Measurements from ENCODE around the gene FSIP1.

FSIP1 gene

DNA sequence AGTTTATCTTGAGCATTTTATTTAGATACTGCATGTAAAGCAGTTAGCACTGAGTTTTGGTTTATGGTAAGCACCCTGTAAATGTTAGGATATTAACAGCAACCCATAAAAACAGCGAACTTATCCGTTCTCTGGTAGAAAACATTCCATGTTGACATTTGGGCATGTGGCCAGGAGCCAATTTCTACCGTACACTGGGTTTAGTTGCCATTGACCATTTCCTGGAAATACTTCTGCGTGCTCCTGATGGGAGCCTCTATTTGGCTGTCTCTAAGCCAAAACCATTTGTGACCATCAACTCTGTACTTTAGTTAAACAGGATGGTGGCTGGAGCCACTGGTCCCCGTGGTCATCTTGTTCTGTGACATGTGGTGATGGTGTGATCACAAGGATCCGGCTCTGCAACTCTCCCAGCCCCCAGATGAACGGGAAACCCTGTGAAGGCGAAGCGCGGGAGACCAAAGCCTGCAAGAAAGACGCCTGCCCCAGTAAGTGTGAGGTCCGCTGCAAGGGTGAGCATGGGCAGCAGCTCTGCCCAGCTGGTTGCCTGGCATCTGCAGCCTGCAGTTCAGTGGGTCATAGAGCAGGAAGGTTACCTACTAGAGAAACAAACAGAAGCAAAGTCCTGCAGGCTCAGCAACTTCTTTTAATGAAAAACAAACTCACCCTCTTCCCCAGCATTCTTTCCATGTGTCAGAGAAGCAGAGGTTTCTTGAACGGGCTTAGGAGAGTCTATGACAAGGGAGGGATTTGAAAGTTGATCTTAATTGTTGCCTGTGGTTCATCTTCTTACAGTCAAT is 194.7 kb downstream of the FSIP1 start:
- Histone ChIP-seq H3K4me3 (ENCODE audit: insufficient read depth, low read depth, low read length, poor library complexity, severe bottlenecking) (no peak overlapping the region), H3K36me3 (ENCODE audit: control insufficient read depth, insufficient read depth, low read length) (no peaks in the 10 kb centered on the region), H3K27ac (ENCODE audit: insufficient read depth, low read length, poor library complexity, severe bottlenecking) (no peak overlapping the region), H3K9me3 (ENCODE audit: control insufficient read depth, low read length) (no peaks in the 10 kb centered on the region), H3K27me3 (replicated peaks; ENCODE audit: control insufficient read depth, insufficient read depth, low read length, poor library complexity, severe bottlenecking) (no peaks in the 10 kb centered on the region), H3K4me1 (ENCODE audit: control insufficient read depth, insufficient read depth, low read length, poor library complexity, severe bottlenecking) (no peaks in the 10 kb centered on the region)
- DNase-seq = no peak

DNA sequence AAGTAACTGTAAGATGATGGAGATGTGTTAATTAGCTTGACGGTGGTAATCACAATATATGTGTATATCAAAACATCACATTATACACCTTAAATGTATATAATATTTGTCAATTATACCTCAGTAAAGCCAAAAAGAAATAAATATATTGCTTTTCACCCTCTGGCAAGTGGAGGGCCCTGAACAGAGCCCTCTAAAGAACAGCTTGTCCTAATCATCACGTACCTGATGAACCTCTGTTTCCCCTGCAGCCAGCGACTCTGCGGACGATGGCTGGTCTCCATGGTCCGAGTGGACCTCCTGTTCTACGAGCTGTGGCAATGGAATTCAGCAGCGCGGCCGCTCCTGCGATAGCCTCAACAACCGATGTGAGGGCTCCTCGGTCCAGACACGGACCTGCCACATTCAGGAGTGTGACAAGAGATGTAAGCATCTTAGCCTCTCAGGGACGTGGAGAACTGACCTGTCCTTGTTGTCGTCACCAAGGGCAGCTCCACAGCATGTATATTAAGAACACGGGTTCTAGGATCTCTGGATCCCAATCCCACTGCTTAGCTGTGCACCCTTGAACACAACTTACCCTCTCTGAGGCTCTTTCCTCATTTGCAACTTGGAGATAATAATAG is 195.4 kb downstream of the FSIP1 start:
- DNase-seq = no peak
- Histone ChIP-seq H3K36me3 (ENCODE audit: control insufficient read depth, insufficient read depth, low read length) (no peaks in the 10 kb centered on the region), H3K9me3 (ENCODE audit: control insufficient read depth, low read length) (no peaks in the 10 kb centered on the region), H3K27me3 (replicated peaks; ENCODE audit: control insufficient read depth, insufficient read depth, low read length, poor library complexity, severe bottlenecking) (no peaks in the 10 kb centered on the region), H3K27ac (ENCODE audit: insufficient read depth, low read length, poor library complexity, severe bottlenecking) (no peak overlapping the region), H3K4me3 (ENCODE audit: insufficient read depth, low read depth, low read length, poor library complexity, severe bottlenecking) (no peak overlapping the region), H3K4me1 (ENCODE audit: control insufficient read depth, insufficient read depth, low read length, poor library complexity, severe bottlenecking) (no peaks in the 10 kb centered on the region)

DNA sequence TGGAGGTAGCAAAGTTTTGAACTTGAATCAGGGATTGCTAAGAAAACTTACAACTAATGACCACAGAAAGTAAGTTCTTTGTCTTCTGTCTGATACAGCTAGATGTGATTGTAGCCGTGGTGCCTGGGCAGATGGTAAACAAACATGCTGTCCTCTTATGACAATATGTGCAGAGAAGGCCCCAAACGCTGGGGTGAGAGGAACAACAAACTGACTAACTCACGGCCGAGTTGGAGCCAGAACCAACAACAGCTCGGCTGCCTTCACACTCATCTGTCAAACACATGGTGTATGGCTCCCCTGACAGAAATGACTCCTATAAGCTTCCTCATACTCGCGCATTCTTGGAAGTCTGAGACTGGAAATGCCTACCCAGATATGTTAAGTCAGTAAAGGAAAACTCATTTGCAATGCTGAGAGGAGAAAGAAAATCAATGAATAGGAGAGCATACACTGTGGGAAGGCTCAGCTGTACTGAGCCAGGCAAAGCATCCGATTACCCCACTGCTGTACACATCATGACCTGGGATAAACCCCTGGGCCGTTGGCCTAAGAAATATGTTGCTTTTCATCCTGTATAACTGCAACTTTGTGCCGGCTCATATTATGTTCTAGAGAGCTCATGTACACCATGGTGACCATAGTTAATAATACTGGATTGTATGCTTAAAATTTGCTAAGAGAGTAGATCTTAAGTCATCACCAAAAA is 196.1 kb downstream of the FSIP1 start:
- Histone ChIP-seq H3K27ac (ENCODE audit: insufficient read depth, low read length, poor library complexity, severe bottlenecking) (no peak overlapping the region), H3K4me3 (ENCODE audit: insufficient read depth, low read depth, low read length, poor library complexity, severe bottlenecking) (no peak overlapping the region), H3K36me3 (ENCODE audit: control insufficient read depth, insufficient read depth, low read length) (no peaks in the 10 kb centered on the region)

DNA sequence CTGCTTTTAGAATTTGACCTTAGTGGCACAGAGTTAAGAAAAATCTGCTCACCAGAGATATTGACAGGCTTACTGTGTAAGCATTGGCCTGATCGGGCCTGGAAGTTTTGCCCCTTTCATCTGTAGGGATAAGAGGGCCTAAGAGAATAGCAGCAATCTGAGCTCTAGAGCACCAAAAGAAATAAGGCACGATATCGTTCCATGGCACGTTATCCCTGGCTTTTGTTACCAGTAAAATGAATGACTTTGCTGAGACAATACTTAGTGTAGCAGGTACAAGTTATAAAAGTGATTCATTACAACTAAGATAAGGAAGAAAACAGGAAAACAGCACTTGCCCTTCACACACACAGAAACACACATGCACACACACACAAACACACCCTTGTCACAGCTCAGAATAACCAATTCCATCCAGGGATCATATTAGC is 196.8 kb downstream of the FSIP1 start:
- H3K27me3 ChIP-seq (replicated peaks; ENCODE audit: control insufficient read depth, insufficient read depth, low read length, poor library complexity, severe bottlenecking) = peaks cover 2% of the 10 kb centered on the region
- no peak overlapping the region for H3K27ac ChIP-seq (ENCODE audit: insufficient read depth, low read length, poor library complexity, severe bottlenecking)
- no peak for DNase-seq
- no peak overlapping the region for H3K4me3 ChIP-seq (ENCODE audit: insufficient read depth, low read depth, low read length, poor library complexity, severe bottlenecking)
- H3K36me3 ChIP-seq (ENCODE audit: control insufficient read depth, insufficient read depth, low read length) = no peaks in the 10 kb centered on the region
- no peaks in the 10 kb centered on the region for H3K9me3 ChIP-seq (ENCODE audit: control insufficient read depth, low read length)
- H3K4me1 ChIP-seq (ENCODE audit: control insufficient read depth, insufficient read depth, low read length, poor library complexity, severe bottlenecking) = peaks cover 6% of the 10 kb centered on the region

More for the DNA sequence above, 196.1 kb downstream of the FSIP1 start:
- Histone ChIP-seq H3K9me3 (ENCODE audit: control insufficient read depth, low read length) (no peaks in the 10 kb centered on the region), H3K4me1 (ENCODE audit: control insufficient read depth, insufficient read depth, low read length, poor library complexity, severe bottlenecking) (no peaks in the 10 kb centered on the region), H3K27me3 (replicated peaks; ENCODE audit: control insufficient read depth, insufficient read depth, low read length, poor library complexity, severe bottlenecking) (no peaks in the 10 kb centered on the region)
- DNase-seq = no peak

DNA sequence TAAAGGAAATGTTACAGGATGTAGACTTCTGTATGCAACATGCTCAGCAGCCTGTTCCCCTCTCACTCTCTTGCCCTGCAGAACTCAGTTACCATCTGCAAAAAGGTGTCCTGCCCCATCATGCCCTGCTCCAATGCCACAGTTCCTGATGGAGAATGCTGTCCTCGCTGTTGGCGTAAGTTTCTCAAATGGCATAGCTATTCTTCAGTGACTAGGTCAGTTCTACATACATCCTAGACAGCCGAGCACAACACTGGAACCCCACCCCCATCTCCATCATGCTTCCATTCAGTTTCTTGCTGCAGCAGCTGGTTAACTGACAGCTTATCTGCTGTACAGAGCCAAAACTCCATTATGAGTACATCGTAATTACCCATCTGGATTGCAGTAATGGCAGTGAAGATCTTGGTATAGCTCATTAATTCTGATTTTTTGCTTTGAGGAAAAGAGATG is 197.2 kb downstream of the FSIP1 start:
- H3K4me3 ChIP-seq (ENCODE audit: insufficient read depth, low read depth, low read length, poor library complexity, severe bottlenecking) = no peak overlapping the region
- no peaks in the 10 kb centered on the region for H3K36me3 ChIP-seq (ENCODE audit: control insufficient read depth, insufficient read depth, low read length)
- H3K27me3 ChIP-seq (replicated peaks; ENCODE audit: control insufficient read depth, insufficient read depth, low read length, poor library complexity, severe bottlenecking) = peaks cover 6% of the 10 kb centered on the region
- no peaks in the 10 kb centered on the region for H3K9me3 ChIP-seq (ENCODE audit: control insufficient read depth, low read length)
- H3K4me1 ChIP-seq (ENCODE audit: control insufficient read depth, insufficient read depth, low read length, poor library complexity, severe bottlenecking) = peaks cover 11% of the 10 kb centered on the region
- no peak for DNase-seq
- H3K27ac ChIP-seq (ENCODE audit: insufficient read depth, low read length, poor library complexity, severe bottlenecking) = no peak overlapping the region

DNA sequence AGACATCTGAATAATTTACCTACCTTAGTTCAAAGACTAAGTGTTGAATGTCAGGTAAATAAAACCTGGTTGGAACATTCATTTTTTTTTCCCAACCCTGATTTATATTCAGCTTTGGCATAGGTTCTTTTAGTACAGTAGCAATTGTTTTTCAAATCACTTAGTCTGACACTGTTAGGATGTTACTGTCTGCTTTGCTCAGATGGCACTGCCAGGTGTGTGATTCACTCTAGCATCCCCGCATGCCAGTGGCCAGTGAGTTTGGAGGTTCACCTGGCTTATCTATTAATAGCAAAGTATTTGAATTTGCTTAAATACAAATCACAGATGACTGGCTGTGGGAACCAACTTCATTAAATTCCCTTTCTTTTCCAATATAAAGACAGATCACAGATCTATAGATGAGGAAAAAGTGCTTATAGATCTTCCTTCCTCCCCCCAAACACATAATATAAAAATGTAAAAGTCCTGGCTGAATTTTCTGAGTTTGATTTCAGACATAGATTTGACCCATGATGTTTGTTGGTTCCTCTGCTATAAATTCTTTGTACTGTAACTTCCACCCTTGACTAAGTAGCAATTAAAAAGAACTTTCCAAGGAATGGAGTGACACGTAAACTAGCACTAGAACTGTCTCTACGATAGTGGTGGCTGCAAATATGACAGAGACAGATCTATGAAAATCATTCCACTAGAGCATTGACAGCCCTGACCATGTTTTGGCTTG is 197.8 kb downstream of the FSIP1 start:
- Histone ChIP-seq H3K4me1 (ENCODE audit: control insufficient read depth, insufficient read depth, low read length, poor library complexity, severe bottlenecking) (peaks cover 11% of the 10 kb centered on the region), H3K4me3 (ENCODE audit: insufficient read depth, low read depth, low read length, poor library complexity, severe bottlenecking) (no peak overlapping the region), H3K9me3 (ENCODE audit: control insufficient read depth, low read length) (no peaks in the 10 kb centered on the region), H3K27ac (ENCODE audit: insufficient read depth, low read length, poor library complexity, severe bottlenecking) (no peak overlapping the region), H3K36me3 (ENCODE audit: control insufficient read depth, insufficient read depth, low read length) (no peaks in the 10 kb centered on the region), H3K27me3 (replicated peaks; ENCODE audit: control insufficient read depth, insufficient read depth, low read length, poor library complexity, severe bottlenecking) (peaks cover 6% of the 10 kb centered on the region)
- no peak for DNase-seq

DNA sequence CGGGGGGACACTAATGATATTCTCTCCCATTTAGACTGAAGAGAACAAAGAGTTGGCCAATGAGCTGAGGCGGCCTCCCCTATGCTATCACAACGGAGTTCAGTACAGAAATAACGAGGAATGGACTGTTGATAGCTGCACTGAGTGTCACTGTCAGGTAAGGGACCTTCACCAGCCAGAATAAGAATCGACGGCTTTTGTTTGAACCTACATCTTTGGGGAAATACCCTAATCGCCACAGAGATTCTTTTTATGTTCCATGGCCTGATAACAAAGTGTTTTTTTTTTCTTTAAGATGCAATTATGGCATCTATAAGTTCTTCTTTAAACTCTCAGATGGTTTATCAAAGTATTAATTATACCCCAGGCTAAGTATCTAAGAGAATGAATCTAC is 198.4 kb downstream of the FSIP1 start:
- H3K4me3 ChIP-seq (ENCODE audit: insufficient read depth, low read depth, low read length, poor library complexity, severe bottlenecking) = no peak overlapping the region
- H3K9me3 ChIP-seq (ENCODE audit: control insufficient read depth, low read length) = no peaks in the 10 kb centered on the region
- DNase-seq = no peak
- H3K36me3 ChIP-seq (ENCODE audit: control insufficient read depth, insufficient read depth, low read length) = no peaks in the 10 kb centered on the region
- no peak overlapping the region for H3K27ac ChIP-seq (ENCODE audit: insufficient read depth, low read length, poor library complexity, severe bottlenecking)
- peaks cover 6% of the 10 kb centered on the region for H3K27me3 ChIP-seq (replicated peaks; ENCODE audit: control insufficient read depth, insufficient read depth, low read length, poor library complexity, severe bottlenecking)
- peaks cover 11% of the 10 kb centered on the region for H3K4me1 ChIP-seq (ENCODE audit: control insufficient read depth, insufficient read depth, low read length, poor library complexity, severe bottlenecking)

DNA sequence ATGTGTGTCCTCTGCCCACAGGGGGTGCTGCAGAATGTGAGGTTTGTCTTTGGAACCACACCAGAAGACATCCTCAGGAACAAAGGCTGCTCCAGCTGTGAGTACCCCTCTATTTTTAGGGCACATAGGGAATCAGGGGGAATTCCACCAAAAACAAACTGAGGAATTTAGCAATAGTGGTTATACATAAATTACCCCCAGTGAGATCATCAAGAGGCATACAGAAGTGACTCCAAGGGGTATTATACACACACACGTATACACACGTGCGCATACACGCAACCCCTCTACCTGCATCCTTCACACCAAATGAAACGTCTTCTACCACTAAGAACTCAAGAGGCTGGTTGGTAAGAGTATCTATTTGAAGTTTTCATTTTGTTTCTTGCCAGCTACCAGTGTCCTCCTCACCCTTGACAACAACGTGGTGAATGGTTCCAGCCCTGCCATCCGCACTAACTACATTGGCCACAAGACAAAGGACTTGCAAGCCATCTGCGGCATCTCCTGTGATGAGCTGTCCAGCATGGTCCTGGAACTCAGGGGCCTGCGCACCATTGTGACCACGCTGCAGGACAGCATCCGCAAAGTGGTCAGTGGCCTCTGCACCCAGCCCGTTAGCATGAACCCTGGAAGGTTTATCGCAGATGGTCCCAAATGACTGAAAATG is 198.9 kb downstream of the FSIP1 start:
- H3K4me1 ChIP-seq (ENCODE audit: control insufficient read depth, insufficient read depth, low read length, poor library complexity, severe bottlenecking) = peaks cover 11% of the 10 kb centered on the region
- no peak overlapping the region for H3K4me3 ChIP-seq (ENCODE audit: insufficient read depth, low read depth, low read length, poor library complexity, severe bottlenecking)
- DNase-seq = peak in 1 of 3 donors; percentile 9
- H3K27ac ChIP-seq (ENCODE audit: insufficient read depth, low read length, poor library complexity, severe bottlenecking) = no peak overlapping the region
- H3K36me3 ChIP-seq (ENCODE audit: control insufficient read depth, insufficient read depth, low read length) = no peaks in the 10 kb centered on the region
- H3K9me3 ChIP-seq (ENCODE audit: control insufficient read depth, low read length) = no peaks in the 10 kb centered on the region
- H3K27me3 ChIP-seq (replicated peaks; ENCODE audit: control insufficient read depth, insufficient read depth, low read length, poor library complexity, severe bottlenecking) = peaks cover 6% of the 10 kb centered on the region

DNA sequence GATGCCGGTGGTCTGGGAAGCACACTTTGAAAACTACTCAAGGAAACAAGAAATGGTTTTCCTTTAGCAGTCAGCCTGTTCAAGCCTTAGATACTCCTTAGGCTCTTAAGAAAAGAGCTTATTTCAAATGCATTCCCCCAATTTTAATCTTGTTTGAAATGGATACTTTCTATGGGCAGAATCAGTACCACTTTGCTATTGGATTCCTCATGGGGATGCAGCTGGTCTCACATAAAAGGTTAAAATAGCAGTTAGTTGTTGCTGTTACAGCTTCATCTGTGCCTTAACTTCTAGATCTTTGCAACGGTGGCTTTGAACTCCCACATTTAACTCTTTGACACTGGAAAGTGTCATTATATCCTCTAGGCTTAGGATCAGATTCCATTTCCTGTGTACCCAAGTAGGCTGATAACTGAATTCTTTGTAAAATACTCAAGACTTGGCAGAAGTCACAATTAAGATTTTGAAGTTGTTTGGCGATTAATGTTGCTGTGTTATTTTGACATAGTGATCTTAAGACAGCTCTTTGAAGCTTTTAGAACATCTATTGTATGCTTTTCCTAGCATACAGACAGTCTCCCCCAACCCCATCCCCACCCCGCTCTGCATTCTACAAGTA is 199.6 kb downstream of the FSIP1 start:
- Histone ChIP-seq H3K27me3 (replicated peaks; ENCODE audit: control insufficient read depth, insufficient read depth, low read length, poor library complexity, severe bottlenecking) (peaks cover 6% of the 10 kb centered on the region), H3K4me3 (ENCODE audit: insufficient read depth, low read depth, low read length, poor library complexity, severe bottlenecking) (no peak overlapping the region), H3K4me1 (ENCODE audit: control insufficient read depth, insufficient read depth, low read length, poor library complexity, severe bottlenecking) (peaks cover 11% of the 10 kb centered on the region), H3K9me3 (ENCODE audit: control insufficient read depth, low read length) (no peaks in the 10 kb centered on the region), H3K36me3 (ENCODE audit: control insufficient read depth, insufficient read depth, low read length) (no peaks in the 10 kb centered on the region), H3K27ac (ENCODE audit: insufficient read depth, low read length, poor library complexity, severe bottlenecking) (no peak overlapping the region)
- no peak for DNase-seq
